Measurements from ENCODE around the gene FCGR1A.
"Not testable (repeated sequence)": the region's sequence is repeated elsewhere in the genome, so short reads cannot be mapped to it uniquely, and the experiment has no call there.

- TF ChIP-seq EZH2 (IDR thresholded peaks at IDR 0.05); POLR2AphosphoS5 (IDR thresholded peaks at IDR 0.05; ENCODE audit: borderline replicate concordance, low read depth, low read length); FOXP2 (optimal IDR thresholded peaks at IDR 0.05; ENCODE audit: control extremely low read depth, extremely low read length, insufficient read depth): not testable (repeated sequence)
Observed at GRCh38 chr1:149792502-149792901, 10.0 kb downstream of the FCGR1A start.
